Right forelimb (tissue), 1 donor: ENCODE results near the gene TBC1D3H.
"Not testable (repeated sequence)": the region's sequence is repeated elsewhere in the genome, so short reads cannot be mapped to it uniquely, and the experiment has no call there.

Experiments used
- DNase-seq: peaks from one replicate; pipeline ENCODE4 v3.0.0-alpha.2; 2018

The TBC1D3H gene

DNA sequence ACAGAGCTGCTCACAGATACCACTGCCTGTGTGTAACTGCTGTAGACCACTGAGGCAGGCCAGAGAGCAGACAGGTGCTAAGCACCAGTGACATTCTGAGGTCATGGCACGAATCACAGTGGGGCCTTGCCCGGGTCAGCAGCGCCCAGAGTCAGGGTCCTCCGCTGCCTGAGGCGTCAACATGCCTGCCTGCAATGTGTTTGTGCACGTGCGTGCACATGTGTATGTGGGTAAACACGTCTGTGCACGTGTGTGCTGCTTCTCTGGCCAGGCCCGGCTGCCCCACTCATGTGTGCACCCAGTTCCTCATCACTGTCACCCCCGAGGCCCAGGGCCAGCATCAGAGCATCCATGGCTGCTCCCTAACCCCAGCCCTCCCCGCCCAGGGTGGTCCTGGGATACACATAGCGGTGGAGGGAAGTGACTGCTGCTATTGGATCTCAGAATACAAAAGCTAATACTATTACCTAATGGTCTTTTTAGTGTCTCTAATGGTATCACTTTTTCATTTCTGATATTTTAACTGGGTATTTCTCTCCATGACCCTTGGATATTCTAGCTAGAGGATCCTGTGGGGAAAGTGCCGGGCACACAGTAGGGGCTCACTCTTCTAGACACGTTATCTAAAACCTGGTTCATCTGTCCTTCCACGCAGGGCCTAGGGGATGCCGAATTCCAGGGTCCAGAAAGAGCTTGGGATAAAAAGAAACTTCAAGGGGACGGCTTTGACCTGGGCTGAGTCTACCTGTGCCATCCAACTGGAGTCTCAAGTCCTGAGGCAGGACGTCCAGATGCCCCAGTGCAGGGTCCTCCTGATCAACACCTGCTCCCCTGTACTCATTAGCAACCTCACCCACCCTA is at the start of gene TBC1D3H:
TBC1D3H (minus strand) TSS at position 51 of the 861 bp plus-strand sequence. CDS start 1,540 bp downstream, outside the sequence.
- peak; percentile 26 for DNase-seq

DNA sequence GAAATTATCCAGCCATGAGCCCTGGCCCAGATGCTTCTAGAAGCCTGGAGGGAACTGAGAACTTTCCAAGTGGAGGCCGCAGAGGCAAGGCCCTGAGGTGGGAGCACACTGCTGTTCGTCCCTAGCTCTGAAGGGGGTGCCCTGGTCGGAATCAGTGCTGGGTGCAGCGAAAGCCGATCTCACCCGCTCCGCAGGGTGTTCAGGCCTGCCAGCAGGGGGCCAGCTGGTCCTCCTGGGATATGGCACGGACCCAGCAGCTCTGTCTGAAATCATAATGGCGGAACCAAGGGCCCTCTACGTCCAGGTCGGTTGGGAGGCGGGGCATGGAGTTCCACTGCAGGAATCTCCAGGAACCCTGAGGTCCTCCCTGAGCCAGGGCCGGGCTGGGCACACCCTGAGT is 40.7 kb upstream of the TBC1D3H start:
- DNase-seq = not testable (repeated sequence)

DNA sequence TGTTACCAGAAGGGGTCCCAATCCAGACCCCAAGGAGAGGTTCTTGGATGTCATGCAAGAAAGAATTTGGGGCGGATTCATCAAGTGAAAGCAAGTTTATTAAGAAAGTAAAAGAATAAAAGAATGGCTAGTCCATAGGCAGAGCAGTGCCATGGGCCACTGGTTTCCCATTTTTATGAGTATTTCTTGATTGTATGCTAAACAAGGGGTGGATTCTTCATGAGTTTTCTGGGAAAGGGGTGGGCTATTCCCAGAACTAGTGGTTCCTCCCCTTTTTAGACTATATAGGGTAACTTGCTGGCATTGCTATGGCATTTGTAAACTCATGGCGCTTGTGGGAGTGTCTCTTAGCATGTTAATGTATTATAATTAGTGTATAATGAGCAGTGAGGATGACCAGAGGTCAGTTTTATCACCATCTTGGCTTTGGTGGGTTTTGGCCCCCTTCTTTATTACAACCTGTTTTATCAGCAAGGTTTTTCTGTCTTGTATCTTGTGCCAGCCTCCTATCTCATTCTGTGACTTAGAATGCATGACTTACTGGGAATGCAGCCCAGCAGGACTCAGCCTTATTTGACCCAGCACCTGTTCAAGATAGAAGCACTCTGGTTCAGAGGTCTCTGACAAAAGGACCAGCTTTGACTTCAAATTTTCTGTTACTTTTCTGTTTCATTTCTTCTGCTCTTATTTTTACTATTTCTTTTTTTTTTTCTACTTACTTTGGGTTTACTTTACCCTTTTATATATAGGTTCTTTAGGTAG is 27.1 kb upstream of the TBC1D3H start:
- DNase-seq = not testable (repeated sequence)

DNA sequence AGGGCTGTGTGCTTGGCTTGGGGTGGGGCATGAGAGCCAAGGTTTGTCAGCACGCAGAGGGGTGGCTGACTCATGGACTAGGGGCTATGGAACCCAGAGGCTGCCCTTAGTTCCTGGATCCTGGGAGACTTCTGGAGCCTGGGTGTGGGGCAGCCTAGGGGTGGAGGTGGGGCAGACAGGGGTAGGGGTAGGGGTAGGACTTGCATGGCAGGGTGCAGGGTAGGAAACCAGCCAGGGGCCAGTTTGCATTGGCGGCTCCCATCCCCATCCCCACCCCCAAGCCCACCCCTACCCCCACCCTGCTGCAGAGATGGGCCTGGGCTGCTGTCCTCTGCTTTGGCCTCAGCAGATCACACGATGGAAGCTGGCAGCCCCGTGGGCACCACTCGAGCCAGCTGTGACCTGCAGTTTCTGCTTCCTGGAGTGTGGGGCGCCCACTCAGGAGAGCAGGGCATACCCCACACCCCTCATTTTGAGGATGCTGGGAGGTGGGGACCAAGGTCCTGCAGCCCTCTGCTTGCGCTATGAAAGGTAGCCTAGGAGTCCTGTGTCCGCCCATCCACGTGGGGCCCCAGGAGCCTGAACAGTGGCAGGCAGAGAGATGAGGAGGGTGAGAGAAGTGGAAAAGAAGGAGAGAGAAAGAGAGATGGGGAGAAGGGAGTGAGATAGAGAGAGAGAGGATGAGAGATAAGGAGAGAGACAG is 2.9 kb upstream of the TBC1D3H start:
- not testable (repeated sequence) for DNase-seq

DNA sequence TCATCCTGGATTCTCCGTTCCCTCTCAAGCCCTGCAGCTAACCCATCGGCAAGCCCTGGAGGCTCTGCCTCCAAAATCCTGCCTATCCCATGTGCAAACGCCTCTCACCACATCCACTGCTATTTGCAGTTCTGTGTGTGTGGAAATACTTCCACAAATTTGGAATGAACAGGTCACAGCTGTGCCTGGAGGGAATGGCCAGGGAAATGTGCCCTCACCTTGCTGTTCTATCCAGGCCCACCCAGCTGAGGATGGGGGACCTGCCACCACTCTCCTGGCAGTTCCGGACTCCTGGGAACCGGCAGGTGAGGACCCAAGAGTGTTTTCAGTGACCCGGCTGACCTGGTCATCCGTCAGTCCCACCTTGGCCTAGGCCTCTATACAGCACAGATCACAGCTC is 12.3 kb downstream of the TBC1D3H start:
- not testable (repeated sequence) for DNase-seq

DNA sequence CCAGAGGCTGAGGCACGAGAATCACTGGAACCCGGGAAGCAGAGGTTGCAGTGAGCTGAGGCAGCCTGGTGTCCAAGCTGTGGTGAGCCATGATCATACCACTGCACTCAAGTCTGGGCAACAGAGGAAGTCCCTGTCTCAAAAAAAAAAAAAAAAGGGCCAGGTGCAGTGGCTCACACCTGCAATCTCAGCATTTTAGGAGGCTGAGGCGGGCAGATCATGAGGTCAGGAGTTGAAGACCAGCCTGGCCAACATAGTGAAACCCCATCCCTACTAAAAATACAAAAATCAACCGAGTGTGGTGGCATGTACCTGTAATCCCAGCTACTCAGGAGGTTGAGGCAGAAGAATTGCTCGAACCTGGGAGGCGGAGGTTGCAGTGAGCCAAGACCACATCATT is 25.7 kb downstream of the TBC1D3H start:
- not testable (repeated sequence) for DNase-seq
